Kidney capillary endothelial cell (primary cell): ENCODE results near the gene SYK.

ENCODE experiments used
- DNase-seq: peaks from one replicate; pipeline ENCODE4 v3.0.0-alpha.2; 2018; ENCODE audit warnings: low spot score

The SYK gene

DNA sequence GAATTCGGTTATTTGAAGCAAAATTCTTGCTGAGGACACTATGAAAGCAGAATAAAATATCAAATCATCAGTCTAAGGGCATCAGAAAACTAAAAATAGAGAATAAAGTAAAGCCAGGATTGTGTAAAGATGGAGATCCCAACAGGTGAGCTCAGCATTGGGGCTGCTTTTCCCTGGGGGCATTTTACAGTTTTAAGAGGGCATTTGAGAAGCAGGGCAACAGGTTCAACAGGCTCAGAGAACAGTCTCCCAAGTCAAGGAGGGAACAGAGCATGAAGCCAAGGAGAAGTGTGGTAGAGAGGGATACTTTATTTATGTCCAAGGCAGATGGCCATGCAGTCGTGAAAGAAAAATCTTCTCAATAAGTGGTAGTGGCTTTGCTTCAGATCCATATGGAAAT, 145.4 kb downstream of the SYK start:
- no peak for DNase-seq
